Fibroblast of villous mesenchyme (primary cell): ENCODE data around the gene F11. TPM values are rescaled to one million over a fixed set of nuclear protein-coding genes. Genes with fewer than 3 reads are reported as not detected.
"Not testable (repeated sequence)": the region's sequence is repeated elsewhere in the genome, so short reads cannot be mapped to it uniquely, and the experiment has no call there.

Source experiments
- DNase-seq: peaks from one replicate; pipeline ENCODE4 v3.0.0-alpha.2; 2010; ENCODE audit warnings: low read depth
- H3K4me3 ChIP-seq: 2 replicates; pipeline ENCODE4 v1.5.1; 2011; ENCODE audit warnings: low read depth, mild to moderate bottlenecking, low read length
- total RNA-seq: library from RNA; depleted of rRNA; stranded (reverse); fragments of >200 nt; gene quantifications from 2 replicates; pipeline ENCODE4 v1.2.3, GENCODE V29; 2012
- TF ChIP-seq, protein P1 (sequence below): IDR thresholded peaks from 2 replicates; pipeline ENCODE4 v1.5.1; 2012; ENCODE audit warnings: low read depth, mild to moderate bottlenecking, low read length; ENCODE audit not compliant: insufficient read depth

Gene F11
- total RNA-seq, 1 donor: not detected

GRCh38 chr4:186307916-186308315 is 41.9 kb downstream of the F11 start:
- TF ChIP-seq, protein P1, sequence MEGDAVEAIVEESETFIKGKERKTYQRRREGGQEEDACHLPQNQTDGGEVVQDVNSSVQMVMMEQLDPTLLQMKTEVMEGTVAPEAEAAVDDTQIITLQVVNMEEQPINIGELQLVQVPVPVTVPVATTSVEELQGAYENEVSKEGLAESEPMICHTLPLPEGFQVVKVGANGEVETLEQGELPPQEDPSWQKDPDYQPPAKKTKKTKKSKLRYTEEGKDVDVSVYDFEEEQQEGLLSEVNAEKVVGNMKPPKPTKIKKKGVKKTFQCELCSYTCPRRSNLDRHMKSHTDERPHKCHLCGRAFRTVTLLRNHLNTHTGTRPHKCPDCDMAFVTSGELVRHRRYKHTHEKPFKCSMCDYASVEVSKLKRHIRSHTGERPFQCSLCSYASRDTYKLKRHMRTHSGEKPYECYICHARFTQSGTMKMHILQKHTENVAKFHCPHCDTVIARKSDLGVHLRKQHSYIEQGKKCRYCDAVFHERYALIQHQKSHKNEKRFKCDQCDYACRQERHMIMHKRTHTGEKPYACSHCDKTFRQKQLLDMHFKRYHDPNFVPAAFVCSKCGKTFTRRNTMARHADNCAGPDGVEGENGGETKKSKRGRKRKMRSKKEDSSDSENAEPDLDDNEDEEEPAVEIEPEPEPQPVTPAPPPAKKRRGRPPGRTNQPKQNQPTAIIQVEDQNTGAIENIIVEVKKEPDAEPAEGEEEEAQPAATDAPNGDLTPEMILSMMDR: no peak
- H3K4me3 ChIP-seq: no peak overlapping the region

DNA sequence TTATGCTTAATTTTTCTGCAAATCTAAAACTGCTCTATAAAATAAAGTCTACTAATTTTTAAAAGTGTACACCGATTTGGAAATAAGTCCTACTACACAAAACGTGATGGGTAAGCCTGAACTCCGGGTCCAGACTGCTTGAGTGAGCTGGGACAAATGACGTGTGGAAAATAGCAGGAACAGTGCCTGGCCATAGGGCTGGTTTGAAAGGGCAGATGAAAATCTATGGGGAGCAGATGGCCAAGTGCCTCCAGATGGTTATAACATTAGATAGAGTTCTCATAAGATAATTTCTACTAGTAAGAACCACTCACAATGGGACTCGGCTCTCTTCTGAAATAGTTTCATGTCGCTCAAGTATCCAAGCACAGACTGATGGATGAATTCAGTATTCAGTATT is 52.5 kb downstream of the F11 start:
- DNase-seq: no peak
- no peak overlapping the region for H3K4me3 ChIP-seq
- TF ChIP-seq, protein P1: no peak

More at GRCh38 chr4:186307916-186308315, 41.9 kb downstream of the F11 start:
- no peak for DNase-seq

DNA sequence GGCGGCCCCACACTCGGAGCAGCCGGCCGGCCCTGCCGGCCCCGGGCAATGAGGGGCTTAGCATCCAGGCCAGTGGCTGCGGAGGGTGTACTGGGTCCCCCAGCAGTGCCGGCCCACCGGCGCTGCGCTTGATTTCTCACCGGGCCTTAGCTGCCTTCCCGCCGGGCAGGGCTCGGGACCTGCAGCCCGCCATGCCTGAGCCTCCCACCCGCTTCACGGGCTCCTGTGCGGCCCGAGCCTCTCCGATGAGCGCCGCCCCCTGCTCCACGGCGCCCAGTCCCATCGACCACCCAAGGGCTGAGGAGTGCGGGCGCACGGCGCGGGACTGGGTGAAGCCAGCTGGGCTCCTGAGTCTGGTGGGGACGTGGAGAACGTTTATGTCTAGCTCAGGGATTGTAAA is 58.7 kb downstream of the F11 start:
- DNase-seq, H3K4me3 ChIP-seq: not testable (repeated sequence)

- TF ChIP-seq, protein P1: no peak
- H3K4me3 ChIP-seq: no peak overlapping the region
- no peak for DNase-seq
Observed at GRCh38 chr4:186326391-186326790, 60.4 kb downstream of the F11 start.

GRCh38 chr4:186329372-186329771 is 63.4 kb downstream of the F11 start:
- TF ChIP-seq, protein P1: no peak
- DNase-seq: no peak
- no peak overlapping the region for H3K4me3 ChIP-seq

GRCh38 chr4:186330368-186330767 is 64.4 kb downstream of the F11 start:
- TF ChIP-seq, protein P1: no peak
- H3K4me3 ChIP-seq: no peak overlapping the region
- no peak for DNase-seq

DNA sequence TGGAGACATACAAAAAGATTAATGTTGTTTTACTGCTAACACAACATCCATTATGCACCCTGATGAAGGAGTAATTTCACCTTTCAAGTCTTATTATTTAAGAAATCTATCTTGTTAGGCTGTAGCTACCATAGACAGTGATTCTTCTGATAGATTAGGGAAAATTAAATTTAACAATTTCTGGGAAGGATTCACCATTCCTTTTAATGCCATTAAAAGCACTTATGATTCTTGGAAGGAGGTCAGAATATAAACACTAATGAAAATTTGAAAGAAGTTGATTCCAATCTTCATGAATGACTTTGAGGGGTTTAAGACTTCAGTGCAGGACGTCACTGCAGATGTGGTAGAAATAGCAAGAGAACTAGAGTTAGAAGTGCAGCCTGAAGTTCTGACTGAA is 69.8 kb downstream of the F11 start:
- H3K4me3 ChIP-seq: no peak overlapping the region
- no peak for DNase-seq
- TF ChIP-seq, protein P1: no peak

Other genes starting within 250 kb of the F11 start
- gene TLR3, start 197.0 kb upstream of the F11 start, total RNA-seq: 0.43 and 0.97 TPM in 2 replicates
- 0.43 and 0.64 TPM in 2 replicates for gene FAM149A, start 161.5 kb upstream of the F11 start, total RNA-seq
- gene CYP4V2, start 74.6 kb upstream of the F11 start, total RNA-seq: 12.9 and 15.1 TPM in 2 replicates
- gene KLKB1, start 38.7 kb upstream of the F11 start, total RNA-seq: not detected in 2 replicates